ENCODE data around the gene INPP1. TPM values are rescaled to one million over a fixed set of nuclear protein-coding genes. Genes with fewer than 3 reads are reported as not detected.
"Not testable (repeated sequence)": the region's sequence is repeated elsewhere in the genome, so short reads cannot be mapped to it uniquely, and the experiment has no call there.

The INPP1 gene
- total and polyA plus RNA-seq, 2 donors from 2014 or later, result 15.1 to 27.2 TPM

DNA sequence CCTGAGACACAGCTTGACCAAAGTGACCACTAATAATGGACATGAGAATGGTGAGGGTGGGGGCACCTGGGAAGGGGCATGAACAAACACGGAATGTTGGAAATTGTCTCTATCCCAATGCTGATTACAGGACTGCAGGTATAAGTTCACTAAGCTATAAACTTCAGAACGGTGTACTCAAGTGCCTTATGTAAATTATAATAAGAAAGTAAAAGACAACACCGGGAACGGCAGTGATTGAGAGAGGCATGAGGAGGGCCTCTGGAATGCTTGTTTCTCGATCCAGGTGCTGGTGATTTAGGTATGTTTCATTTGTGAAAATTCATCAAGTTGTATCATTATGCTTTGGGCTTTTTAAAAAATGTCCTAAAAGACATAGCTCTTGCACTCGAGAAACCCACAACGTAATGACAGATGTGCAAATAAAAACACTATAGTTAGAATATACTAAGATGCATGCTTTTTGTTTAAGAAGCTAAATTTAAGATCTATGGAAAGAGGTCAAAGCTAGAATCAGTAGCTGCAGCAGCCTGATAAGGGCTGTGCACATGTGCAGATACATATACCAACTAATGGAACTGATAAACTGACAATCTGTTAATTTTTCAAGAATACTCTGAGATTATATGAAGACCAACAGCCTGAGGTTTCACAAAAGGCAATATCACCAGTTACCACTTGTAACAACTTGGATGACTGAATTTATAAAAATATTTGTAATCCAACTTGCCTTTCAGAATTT is 31.3 kb upstream of the INPP1 start:
- DNase-seq (no peak), FAIRE-seq (no peak)
- TF ChIP-seq, protein P1, sequence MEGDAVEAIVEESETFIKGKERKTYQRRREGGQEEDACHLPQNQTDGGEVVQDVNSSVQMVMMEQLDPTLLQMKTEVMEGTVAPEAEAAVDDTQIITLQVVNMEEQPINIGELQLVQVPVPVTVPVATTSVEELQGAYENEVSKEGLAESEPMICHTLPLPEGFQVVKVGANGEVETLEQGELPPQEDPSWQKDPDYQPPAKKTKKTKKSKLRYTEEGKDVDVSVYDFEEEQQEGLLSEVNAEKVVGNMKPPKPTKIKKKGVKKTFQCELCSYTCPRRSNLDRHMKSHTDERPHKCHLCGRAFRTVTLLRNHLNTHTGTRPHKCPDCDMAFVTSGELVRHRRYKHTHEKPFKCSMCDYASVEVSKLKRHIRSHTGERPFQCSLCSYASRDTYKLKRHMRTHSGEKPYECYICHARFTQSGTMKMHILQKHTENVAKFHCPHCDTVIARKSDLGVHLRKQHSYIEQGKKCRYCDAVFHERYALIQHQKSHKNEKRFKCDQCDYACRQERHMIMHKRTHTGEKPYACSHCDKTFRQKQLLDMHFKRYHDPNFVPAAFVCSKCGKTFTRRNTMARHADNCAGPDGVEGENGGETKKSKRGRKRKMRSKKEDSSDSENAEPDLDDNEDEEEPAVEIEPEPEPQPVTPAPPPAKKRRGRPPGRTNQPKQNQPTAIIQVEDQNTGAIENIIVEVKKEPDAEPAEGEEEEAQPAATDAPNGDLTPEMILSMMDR (IDR thresholded peaks at IDR 0.05; ENCODE audit: borderline replicate concordance, extremely low read depth, insufficient read depth), result no peak
- Histone ChIP-seq H3K9me3 (ENCODE audit: control insufficient read depth in 2 of 3, insufficient read depth in 1 of 3, low read length in 3 of 3) (no peaks in the 10 kb centered on the region), H3K4me3 (ENCODE audit: low read length in 3 of 3) (no peak overlapping the region), H3K9ac (ENCODE audit: low read length in 3 of 3) (no peak overlapping the region), H3K27me3 (ENCODE audit: control insufficient read depth, insufficient read depth, low read length) (no peaks in the 10 kb centered on the region), H3K27ac (ENCODE audit: low read depth in 2 of 2, low read length in 2 of 2) (no peak overlapping the region), H3K36me3 (ENCODE audit: control insufficient read depth in 2 of 3, insufficient read depth in 3 of 3, low read length in 3 of 3) (peaks cover 0 to 8% (median 6%) of the 10 kb centered on the region in 3 donors), H3K4me1 (ENCODE audit: control insufficient read depth in 2 of 3, insufficient read depth in 2 of 3, low read depth in 1 of 3, low read length in 3 of 3) (peaks cover 0 to 2% (median 0%) of the 10 kb centered on the region in 3 donors)
- intact Hi-C loops (cut with DNase I), result no loop called here

DNA sequence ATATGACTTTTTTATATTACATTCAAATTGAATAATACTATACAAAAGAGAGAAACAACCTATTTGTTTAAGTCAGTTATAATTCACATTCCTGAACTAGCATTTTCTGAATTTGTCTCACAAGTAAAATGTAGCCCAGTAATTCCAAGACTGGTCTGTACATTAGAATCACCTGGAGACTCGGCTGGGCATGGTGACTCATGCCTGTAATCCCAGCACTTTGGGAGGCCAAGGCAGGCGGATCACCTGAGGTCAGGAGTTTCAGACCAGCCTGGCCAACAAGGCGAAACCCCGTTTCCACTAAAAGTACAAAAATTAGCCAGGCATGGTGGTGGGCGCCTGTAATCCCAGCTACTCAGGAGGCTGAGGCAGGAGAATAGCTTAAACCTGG is 30.8 kb upstream of the INPP1 start:
- FAIRE-seq; H3K4me3 ChIP-seq (ENCODE audit: low read length in 3 of 3); H3K27me3 ChIP-seq (ENCODE audit: control insufficient read depth, insufficient read depth, low read length); H3K9ac ChIP-seq (ENCODE audit: low read length in 3 of 3); H3K27ac ChIP-seq (ENCODE audit: low read depth in 2 of 2, low read length in 2 of 2); H3K36me3 ChIP-seq (ENCODE audit: control insufficient read depth in 2 of 3, insufficient read depth in 3 of 3, low read length in 3 of 3); DNase-seq; H3K4me1 ChIP-seq (ENCODE audit: control insufficient read depth in 2 of 3, insufficient read depth in 2 of 3, low read depth in 1 of 3, low read length in 3 of 3); H3K9me3 ChIP-seq (ENCODE audit: control insufficient read depth in 2 of 3, insufficient read depth in 1 of 3, low read length in 3 of 3); intact Hi-C loops (cut with DNase I): not testable (repeated sequence)

DNA sequence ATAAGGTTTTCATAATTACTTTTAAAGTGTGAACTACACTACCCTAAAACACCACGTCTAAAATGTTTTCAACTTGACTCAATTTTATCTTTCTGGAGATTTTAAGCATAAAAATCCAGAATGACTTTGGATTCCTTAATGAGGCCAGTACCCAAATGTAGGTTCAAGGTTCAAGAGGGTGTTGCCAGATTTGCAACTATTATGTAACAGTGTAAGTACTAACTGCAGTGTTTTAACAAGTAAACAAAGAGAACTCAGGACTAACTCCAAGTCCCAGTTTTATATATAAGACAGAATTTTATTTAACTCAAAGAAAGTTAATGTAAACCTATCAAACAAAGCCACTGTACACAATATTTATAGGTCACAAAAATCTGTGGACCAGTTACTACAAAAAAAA is 29.5 kb upstream of the INPP1 start:
- no peak overlapping the region for H3K9ac ChIP-seq (ENCODE audit: low read length in 3 of 3)
- no peaks in the 10 kb centered on the region for H3K27me3 ChIP-seq (ENCODE audit: control insufficient read depth, insufficient read depth, low read length)
- FAIRE-seq (peak; percentile 83), DNase-seq (no peak)
- peaks cover 0 to 9% (median 7%) of the 10 kb centered on the region in 3 donors for H3K4me1 ChIP-seq (ENCODE audit: control insufficient read depth in 2 of 3, insufficient read depth in 2 of 3, low read depth in 1 of 3, low read length in 3 of 3)
- H3K36me3 ChIP-seq (ENCODE audit: control insufficient read depth in 2 of 3, insufficient read depth in 3 of 3, low read length in 3 of 3), result peaks cover 0 to 8% (median 2%) of the 10 kb centered on the region in 3 donors
- H3K4me3 ChIP-seq (ENCODE audit: low read length in 3 of 3), result no peak overlapping the region
- H3K27ac ChIP-seq (ENCODE audit: low read depth in 2 of 2, low read length in 2 of 2), result no peak overlapping the region
- TF ChIP-seq, protein P1 (IDR thresholded peaks at IDR 0.05; ENCODE audit: borderline replicate concordance, extremely low read depth, insufficient read depth), result no peak
- no peaks in the 10 kb centered on the region for H3K9me3 ChIP-seq (ENCODE audit: control insufficient read depth in 2 of 3, insufficient read depth in 1 of 3, low read length in 3 of 3)
- intact Hi-C loops (cut with DNase I), result no loop called here

DNA sequence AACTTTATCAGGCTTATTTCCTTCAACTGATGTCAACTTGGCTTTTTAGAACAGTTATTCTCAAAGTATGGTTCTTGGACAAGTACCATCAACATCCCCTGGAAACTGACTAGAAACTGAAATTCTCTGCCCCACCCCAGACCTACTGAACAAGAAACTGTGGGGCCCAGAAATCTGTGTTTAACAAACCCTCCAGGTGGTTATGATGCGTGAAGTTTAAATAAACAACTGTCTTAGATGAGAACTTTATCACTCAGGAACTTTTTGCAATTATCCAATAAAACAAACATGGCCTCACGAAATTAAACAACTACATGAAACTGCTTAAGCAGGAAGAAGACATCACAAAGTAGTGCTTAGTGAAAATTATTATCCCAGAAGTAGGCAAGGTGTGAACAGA is 28.1 kb upstream of the INPP1 start:
- no peak overlapping the region for H3K4me3 ChIP-seq (ENCODE audit: low read length in 3 of 3)
- TF ChIP-seq, protein P1 (IDR thresholded peaks at IDR 0.05; ENCODE audit: borderline replicate concordance, extremely low read depth, insufficient read depth), result no peak
- FAIRE-seq (no peak), DNase-seq (no peak)
- peaks cover 0 to 8% (median 2%) of the 10 kb centered on the region in 3 donors for H3K36me3 ChIP-seq (ENCODE audit: control insufficient read depth in 2 of 3, insufficient read depth in 3 of 3, low read length in 3 of 3)
- intact Hi-C loops (cut with DNase I), result loop anchor here (5.0 kb wide), 1 partner anchor 167 kb away; no protein-coding TSS in a partner anchor
- H3K9me3 ChIP-seq (ENCODE audit: control insufficient read depth in 2 of 3, insufficient read depth in 1 of 3, low read length in 3 of 3), result no peaks in the 10 kb centered on the region
- H3K4me1 ChIP-seq (ENCODE audit: control insufficient read depth in 2 of 3, insufficient read depth in 2 of 3, low read depth in 1 of 3, low read length in 3 of 3), result peaks cover 0 to 11% (median 9%) of the 10 kb centered on the region in 3 donors
- no peaks in the 10 kb centered on the region for H3K27me3 ChIP-seq (ENCODE audit: control insufficient read depth, insufficient read depth, low read length)
- H3K27ac ChIP-seq (ENCODE audit: low read depth in 2 of 2, low read length in 2 of 2), result no peak overlapping the region
- H3K9ac ChIP-seq (ENCODE audit: low read length in 3 of 3), result no peak overlapping the region
